HG03108 (cell line): ENCODE data around the gene DAZAP1.

ENCODE experiments used
- ATAC-seq: cut with Tn5 transposase; IDR thresholded peaks from one replicate; pipeline ENCODE4 v1.9.1; 2021; ENCODE audit warnings: moderate library complexity; ENCODE audit not compliant: unreplicated experiment

The DAZAP1 gene

GRCh38 chr19:1424192-1424955, 17.0 kb downstream of the DAZAP1 start:
- no peak for ATAC-seq

GRCh38 chr19:1425102-1425837, 17.9 kb downstream of the DAZAP1 start:
- ATAC-seq: no peak

GRCh38 chr19:1425902-1426301, 18.5 kb downstream of the DAZAP1 start:
- no peak for ATAC-seq

GRCh38 chr19:1426736-1427135, 19.4 kb downstream of the DAZAP1 start:
- no peak for ATAC-seq

- no peak for ATAC-seq
Observed at GRCh38 chr19:1427221-1427920, 20.0 kb downstream of the DAZAP1 start.

GRCh38 chr19:1428738-1429391, 21.5 kb downstream of the DAZAP1 start:
- ATAC-seq: no peak

GRCh38 chr19:1429750-1430149, 22.4 kb downstream of the DAZAP1 start:
- ATAC-seq: no peak

GRCh38 chr19:1430246-1430645, 22.9 kb downstream of the DAZAP1 start:
- ATAC-seq: no peak

- no peak for ATAC-seq
Observed at GRCh38 chr19:1431759-1432506, 24.5 kb downstream of the DAZAP1 start.

GRCh38 chr19:1432507-1432887, 25.1 kb downstream of the DAZAP1 start:
- no peak for ATAC-seq

- no peak for ATAC-seq
Observed at GRCh38 chr19:1433119-1434039, 26.0 kb downstream of the DAZAP1 start.

GRCh38 chr19:1434040-1434366, 26.6 kb downstream of the DAZAP1 start:
- no peak for ATAC-seq

GRCh38 chr19:1434577-1435060, 27.2 kb downstream of the DAZAP1 start:
- ATAC-seq: no peak

- ATAC-seq: no peak
Observed at GRCh38 chr19:1435378-1435989, 28.1 kb downstream of the DAZAP1 start.

GRCh38 chr19:1437609-1438008, 30.2 kb downstream of the DAZAP1 start:
- no peak for ATAC-seq

GRCh38 chr19:1438035-1438932, 30.9 kb downstream of the DAZAP1 start, which contains the start of gene RPS15:
RPS15 (plus strand) TSS chr19:1438396; CDS start chr19:1438426, 30 bp downstream.
- ATAC-seq: peak; percentile 79

GRCh38 chr19:1438933-1439354, 31.6 kb downstream of the DAZAP1 start:
- ATAC-seq: no peak
